ENCODE data around the gene TBCD.

Gene TBCD

GRCh38 chr17:82909322-82909904 lies 157.5 kb downstream of the TBCD start:
- FAIRE-seq = no peak

DNA sequence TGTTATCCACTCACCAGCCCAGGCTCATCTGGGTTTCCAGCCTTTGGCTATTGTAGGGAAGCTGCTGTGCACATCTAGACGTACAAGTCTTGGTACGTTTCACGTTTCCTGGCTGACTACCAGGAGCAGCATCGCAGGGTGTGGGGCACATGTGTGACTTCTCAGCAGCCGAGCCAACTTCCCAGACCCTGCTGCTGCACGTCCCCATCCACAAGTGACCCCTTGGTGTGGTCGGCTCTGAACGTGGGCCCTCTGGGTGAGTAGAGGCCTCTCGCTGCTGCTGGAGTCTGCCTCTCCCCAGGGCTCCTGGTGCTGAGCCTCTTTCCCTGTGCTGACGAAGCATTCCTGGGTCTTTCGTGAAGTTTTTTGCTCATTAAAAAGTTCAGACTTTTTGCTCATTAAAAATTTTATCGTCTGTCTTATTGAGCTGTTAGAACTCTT lies 158.2 kb downstream of the TBCD start:
- no peak for FAIRE-seq

DNA sequence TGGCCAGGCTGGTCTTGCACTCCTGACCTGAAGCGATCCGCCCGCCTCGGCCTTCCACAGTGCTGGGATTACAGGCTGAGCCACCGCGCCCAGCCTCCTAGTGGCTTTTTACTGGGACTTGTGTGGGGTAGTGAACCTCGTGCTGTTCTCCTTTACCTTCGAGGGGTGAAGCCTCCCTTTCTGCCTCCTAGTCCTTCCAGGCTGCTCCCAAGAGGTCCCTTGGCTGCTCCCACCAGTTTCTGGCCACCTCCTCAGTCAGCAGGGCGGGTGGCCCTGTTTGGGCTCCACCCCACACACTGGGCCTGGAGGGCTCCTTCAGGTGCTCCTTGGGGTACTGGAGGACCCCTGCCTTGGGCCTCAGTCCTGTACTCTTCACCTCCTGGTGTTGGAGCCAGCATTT lies 158.9 kb downstream of the TBCD start:
- FAIRE-seq = no peak

GRCh38 chr17:82911822-82912221 lies 160.0 kb downstream of the TBCD start:
- no peak for FAIRE-seq

DNA sequence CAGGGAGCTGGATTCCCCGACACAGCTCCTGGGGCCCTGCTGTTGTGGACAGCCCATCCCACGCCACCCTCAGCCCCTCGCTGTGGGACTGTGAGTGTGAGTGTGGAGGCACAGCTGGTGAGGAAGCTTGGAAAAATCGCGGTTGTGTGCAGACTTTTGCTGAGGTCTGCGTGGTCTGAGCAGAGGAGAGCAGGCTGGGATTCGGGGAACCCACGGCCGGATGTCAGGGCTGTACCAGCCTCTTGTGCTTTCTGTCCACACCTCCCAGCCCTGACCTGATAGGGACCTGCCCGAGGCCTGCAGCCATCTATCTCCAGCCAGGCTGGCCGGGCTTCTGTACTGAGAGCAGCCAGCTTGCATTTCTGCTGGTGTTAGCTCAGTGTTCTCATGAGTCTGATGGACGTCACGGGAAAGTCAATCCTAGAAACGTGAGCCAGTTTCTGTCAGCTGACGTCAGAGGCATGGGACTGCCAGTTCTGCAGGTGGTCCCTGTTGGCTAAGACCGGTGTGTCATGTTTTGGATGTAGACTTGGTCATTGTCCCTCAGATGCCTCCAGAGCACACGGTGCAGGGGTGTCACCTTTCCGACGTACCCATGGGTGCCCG lies 160.7 kb downstream of the TBCD start:
- FAIRE-seq = no peak

DNA sequence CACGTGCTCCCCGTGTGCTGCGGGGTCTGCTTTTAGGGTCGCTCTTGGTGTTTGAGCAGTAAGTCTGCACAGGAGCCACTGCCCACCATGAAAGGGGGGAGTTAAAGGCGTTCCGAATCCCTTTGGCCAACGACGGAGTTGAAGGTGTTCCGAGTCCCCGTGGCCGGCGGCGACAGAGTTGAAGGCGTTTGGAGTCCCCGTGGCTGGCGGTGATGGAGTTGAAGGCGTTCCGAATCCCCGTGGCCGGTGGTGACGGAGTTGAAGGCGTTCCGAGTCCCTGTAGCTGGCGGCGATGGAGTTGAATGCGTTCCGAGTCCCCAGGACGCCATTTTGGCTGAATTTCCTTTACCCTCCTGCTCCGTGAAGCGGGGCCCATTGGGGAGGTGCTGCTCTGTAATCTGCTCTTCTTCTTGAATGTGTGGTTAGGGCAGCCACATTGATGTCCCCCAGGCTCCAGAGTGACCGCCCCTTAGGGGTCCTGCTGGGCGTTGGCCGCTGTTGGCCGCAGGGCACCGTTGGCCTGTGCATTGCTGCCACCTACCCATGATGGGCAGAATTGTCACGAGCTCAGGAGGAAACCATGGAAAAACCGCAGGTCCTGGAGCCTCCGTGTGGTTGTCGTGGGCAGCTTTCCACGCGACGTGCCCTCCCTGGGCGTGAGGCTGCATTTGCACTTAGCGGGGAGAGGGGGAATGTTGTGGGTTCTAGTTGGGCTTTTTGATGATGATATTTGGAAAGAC lies 161.6 kb downstream of the TBCD start:
- no peak for FAIRE-seq

DNA sequence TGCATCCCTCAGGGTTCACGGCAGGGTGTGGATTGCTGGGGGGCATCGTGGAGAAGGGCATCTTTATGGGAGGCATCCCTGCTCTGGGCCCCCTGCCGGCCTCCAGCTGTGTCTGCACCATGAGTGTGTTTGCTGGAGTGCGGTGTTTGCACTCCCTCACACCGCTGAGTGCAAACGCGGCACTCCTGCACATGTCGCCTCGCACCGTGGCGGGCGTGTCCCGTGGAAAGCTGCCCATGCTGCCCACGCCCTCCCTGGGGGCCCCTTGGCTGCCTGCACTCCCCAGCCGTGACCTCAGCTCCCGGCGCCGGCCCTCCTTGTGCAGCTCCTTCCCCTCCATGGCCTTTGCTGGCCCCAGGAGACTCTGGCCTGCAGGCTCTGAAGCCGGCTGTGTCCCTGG lies 162.5 kb downstream of the TBCD start:
- FAIRE-seq = no peak

- no peak for FAIRE-seq
Observed at GRCh38 chr17:82915010-82915756, 163.3 kb downstream of the TBCD start.

DNA sequence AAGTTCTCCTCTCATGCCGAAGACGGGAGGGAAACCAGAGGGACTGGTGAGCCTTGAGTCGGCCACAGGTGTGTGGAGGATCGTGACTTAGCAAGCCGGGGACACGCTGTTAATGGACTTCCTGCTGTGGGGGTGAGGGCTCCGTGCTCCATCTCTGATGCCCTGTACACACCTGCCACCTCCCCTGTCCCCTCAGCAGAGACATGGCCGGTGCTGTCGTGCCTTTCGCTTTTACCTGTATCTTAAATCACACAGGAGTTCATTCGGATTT lies 163.8 kb downstream of the TBCD start:
- no peak for FAIRE-seq

DNA sequence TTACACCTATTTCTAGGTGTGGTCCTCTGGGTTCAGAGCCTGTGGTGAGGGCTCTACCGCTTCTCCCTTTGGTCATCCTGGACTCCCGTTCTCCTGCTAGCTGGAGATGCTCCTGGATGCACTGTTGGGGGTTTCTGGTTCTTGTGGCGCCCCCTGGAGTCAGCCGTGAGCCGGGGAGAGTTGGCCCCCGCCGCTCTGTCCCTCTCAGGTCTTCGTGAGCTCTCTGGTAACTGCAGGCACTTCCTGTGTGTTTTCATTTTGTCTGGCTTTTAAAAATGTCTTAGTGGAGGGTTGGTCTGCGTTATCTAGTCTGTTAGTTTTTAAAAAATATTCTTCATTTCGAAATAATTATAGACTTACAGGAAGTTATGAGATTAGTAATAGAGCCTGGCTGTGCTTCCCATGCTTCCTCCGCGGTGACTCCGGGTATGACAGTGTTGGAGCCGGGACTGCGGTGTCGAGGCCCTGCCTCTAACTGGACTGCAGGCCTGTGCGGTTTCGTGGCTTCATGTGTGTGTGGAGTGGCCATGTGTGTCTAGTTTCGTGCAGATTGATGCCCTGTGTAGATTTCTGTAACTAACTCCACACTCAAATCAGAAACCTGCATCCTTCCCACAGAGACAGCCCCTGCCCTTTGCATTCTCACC lies 166.0 kb downstream of the TBCD start:
- no peak for FAIRE-seq

GRCh38 chr17:82918508-82918907 lies 166.6 kb downstream of the TBCD start:
- no peak for FAIRE-seq

DNA sequence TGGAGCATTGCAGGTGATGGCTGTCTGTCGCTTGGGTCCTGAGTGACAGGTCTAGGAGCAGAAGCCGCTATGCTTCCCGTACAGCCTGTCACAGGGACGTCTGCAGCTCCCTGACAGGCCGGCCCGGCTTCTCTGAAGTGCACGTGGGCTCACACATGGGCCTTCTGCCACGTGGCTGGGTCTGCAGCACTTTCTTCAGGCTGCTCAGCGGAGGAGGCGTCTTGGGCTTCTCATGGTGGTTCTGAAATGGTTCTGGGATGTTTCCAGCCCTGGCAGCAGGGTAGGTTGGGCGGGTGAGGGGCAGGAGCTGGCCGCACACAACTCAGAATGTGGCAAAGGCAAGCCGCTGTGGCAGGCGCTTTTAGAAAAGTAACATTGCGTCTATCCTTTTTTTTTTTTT lies 168.3 kb downstream of the TBCD start:
- no peak for FAIRE-seq

DNA sequence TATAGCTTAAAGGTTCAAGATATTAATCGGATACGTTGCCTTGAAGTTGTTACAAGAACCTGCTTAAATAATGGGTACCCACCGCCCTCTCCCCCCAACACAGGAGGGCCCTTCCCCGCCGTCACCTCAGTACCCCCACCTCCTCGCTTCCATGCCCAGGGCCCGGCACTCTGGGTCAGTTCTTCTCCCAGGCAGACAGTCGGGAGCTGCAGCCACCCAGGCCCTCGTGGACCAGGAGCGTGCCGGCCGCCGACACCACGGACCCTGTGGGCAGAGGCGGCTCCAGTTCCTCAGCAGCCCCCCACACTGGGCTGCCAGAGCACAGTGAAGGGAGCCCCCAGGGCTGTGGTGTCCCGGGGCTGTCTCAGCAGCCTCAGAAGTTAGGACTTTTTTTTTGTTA lies 168.8 kb downstream of the TBCD start:
- FAIRE-seq = no peak

DNA sequence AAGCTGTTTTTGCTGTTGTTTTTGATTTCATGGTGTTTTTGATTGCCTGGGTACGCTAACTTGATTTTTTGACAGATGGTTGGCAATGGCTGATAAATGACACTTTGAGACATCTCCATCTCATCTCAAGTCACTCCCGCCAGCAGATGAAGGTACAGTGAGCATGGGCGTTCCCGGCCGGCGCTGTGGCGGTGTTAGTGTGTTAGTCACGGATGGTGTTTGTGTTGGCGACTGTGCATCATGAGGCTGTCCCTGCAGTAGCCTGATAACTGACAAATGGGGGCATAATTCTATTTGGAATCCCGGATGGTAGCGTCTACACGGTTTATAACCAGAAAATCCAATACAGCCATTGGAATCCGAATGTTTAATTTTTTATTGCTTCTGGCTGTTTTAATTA lies 169.6 kb downstream of the TBCD start:
- no peak for FAIRE-seq

GRCh38 chr17:82922646-82923045 lies 170.8 kb downstream of the TBCD start:
- no peak for FAIRE-seq

DNA sequence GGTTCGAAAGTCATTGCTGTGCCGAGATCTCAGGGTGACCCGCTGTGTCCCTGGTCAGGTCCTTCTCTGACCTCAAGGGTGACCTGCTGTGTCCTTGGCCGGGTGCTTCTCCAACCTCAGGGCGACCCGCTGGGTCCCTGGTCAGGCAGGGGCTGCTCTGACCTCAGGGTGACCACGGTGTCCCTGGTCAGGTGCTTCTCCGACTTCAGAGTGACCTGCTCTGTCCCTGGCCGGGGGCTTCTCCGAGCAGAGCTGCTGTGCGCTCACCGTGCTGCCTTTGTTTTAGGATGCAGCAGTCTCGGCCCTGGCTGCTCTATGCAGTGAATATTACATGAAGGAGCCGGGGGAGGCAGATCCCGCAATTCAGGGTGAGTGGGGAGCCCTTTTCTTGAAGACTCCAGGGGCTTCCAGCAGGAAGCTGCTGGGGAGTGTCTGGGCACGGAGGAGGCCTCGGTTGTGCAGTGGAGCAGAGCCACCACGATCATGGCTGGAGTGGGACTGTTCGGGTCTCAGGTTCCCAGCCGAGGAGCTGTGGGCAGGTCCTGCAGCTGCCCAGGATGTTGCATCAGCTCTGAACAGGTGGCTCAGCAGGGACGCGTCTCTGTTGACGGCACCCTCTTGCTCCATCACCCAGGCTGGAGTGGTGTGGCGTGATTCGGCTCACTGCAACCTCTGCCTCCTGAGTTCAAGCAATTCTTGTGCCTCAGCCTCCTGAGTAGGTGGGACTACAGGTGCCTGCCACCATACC lies 171.7 kb downstream of the TBCD start:
- no peak for FAIRE-seq

GRCh38 chr17:82924214-82924613 lies 172.3 kb downstream of the TBCD start:
- no peak for FAIRE-seq

DNA sequence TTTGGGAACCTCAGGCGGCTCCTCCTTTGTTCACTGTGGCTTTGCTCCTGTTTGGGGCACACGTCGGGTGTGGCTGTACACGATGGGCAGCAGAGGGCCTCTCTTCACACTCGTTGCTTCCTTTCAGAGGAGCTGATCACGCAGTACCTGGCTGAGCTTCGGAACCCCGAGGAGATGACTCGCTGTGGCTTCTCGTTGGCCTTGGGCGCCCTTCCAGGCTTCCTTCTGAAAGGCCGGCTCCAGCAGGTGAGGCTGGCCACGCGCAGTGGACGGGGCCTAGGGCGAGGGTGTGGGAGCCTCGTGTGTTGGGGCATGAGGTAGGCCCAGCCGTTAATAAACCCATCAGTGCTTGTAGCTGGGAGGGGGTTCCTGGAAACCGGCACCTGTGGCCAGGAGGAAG lies 172.9 kb downstream of the TBCD start:
- no peak for FAIRE-seq

DNA sequence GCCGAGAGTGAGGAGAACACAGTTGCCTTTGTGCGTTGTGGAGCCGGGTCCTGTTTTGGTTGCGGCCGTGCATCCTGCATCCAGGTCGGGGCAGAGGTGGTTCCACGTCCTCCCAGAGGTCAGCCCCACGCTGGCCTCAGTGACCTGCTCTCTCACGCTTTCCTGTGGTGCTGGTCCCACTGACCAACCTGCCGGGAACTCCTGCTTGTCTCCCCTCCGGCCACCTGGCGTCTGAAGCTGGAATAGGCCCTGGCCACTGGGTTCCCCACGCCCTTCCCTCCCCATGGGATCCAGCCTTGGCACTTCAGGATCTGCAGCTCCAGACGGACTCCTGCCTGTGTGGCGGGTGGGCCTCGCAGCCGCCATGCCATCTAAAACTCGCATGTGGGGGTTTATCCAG lies 173.5 kb downstream of the TBCD start:
- no peak for FAIRE-seq

- no peak for FAIRE-seq
Observed at GRCh38 chr17:82926081-82926480, 174.2 kb downstream of the TBCD start.

- FAIRE-seq = no peak
Observed at GRCh38 chr17:82926716-82927115, 174.9 kb downstream of the TBCD start.

DNA sequence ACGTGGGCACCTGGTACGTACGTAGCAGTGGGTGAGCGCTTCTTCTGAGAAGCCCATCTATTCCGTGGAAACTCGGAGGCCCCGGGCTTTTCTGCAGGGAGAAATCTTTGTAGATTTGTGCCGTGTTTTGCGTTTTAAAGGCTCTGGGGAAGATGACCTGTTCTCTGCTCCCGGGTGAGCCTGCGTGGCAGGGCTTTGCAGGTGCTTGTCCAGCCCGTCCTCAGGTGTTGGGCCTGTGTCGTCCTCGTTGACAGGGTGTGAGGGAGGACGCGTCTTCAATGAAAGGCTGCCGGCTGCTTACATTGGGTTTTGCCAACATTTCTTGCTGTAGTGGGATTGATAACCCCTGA lies 175.4 kb downstream of the TBCD start:
- FAIRE-seq = no peak
